HCT116 (cell line): ENCODE data around the gene NEK8.

Source experiments
- CTCF ChIP-seq, 3 experiments: fragments of 200-600 bp in 1 of 3; sonication (generic) in 1 of 3; IDR thresholded peaks in 2 of 3; conservative IDR thresholded peaks in 1 of 3; 2 replicates each; pipeline ENCODE4 v1.5.1; 2012 to 2017; ENCODE audit warnings: low read depth in 2 of 3, low read length in 2 of 3, antibody characterized with exemption in 1 of 3, borderline replicate concordance in 1 of 3, control low read depth in 1 of 3, mild to moderate bottlenecking in 1 of 3, mixed read lengths in 1 of 3, mixed run types in 1 of 3, moderate library complexity in 1 of 3; ENCODE audit not compliant: insufficient read depth in 1 of 3
- FOSL1 ChIP-seq: IDR thresholded peaks from 2 replicates; pipeline ENCODE4 v1.6.1; 2012; ENCODE audit warnings: low read depth
- JUND ChIP-seq: IDR thresholded peaks from 2 replicates; pipeline ENCODE4 v1.6.1; 2012
- POLR2A ChIP-seq: IDR thresholded peaks from 2 replicates; pipeline ENCODE4 v1.7.0; 2011; ENCODE audit warnings: borderline replicate concordance; ENCODE audit not compliant: insufficient read depth, insufficient read length; ENCODE audit errors: extremely low read depth
- RAD21 ChIP-seq: IDR thresholded peaks from 2 replicates; pipeline ENCODE4 v1.6.1; 2012; ENCODE audit warnings: low read depth, mild to moderate bottlenecking
- REST ChIP-seq: IDR thresholded peaks from 2 replicates; pipeline ENCODE4 v1.6.1; 2012; ENCODE audit warnings: low read depth
- TCF7L2 ChIP-seq: IDR thresholded peaks from 2 replicates; pipeline ENCODE4 v1.7.0; 2011; ENCODE audit warnings: borderline replicate concordance, inconsistent platforms; ENCODE audit not compliant: insufficient read depth, insufficient read length; ENCODE audit errors: extremely low read depth
- ZFX ChIP-seq: fragments of 450-650 bp; IDR thresholded peaks from 2 replicates; pipeline ENCODE4 v1.6.1; 2017
- TF ChIP-seq, protein P1 (sequence below): IDR thresholded peaks from 2 replicates; pipeline ENCODE4 v1.6.1; 2011; ENCODE audit warnings: mild to moderate bottlenecking, low read length, moderate library complexity; ENCODE audit not compliant: insufficient replicate concordance; ENCODE audit errors: extremely low read depth
- TF ChIP-seq, protein P2 (sequence below): IDR thresholded peaks from 2 replicates; pipeline ENCODE4 v1.6.1; 2012

DNA sequence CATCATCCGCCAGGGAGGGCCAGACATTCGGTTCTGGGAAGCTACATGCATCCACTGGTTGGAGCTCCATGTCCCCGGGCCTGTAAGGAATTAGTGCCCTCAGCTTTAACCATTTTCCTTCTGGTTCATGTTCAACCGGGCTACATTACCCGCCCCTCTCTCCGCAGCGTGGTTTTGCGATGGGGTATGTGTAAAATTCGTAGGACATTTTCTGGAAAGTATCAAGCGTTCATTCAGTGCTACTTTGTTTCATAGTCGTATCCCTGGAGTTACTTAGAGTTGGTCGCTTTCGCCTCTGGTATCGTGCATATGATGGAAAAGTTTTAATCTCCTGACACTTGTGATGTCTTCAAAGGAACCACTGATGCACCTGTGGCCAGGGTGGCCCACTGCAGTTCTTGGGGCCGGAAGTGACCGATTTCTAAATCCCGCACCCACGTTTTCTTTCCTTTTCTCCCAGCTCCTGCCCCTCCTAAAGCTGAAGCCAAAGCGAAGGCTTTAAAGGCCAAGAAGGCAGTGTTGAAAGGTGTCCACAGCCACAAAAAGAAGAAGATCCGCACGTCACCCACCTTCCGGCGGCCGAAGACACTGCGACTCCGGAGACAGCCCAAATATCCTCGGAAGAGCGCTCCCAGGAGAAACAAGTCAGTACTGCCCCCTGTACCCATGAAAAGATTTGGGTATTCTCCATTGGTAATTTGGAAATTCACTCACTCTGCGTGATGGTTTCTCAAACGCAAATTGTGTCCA lies 8.2 kb upstream of the NEK8 start:
- no peak for TF ChIP-seq REST
- TF ChIP-seq, protein P1, sequence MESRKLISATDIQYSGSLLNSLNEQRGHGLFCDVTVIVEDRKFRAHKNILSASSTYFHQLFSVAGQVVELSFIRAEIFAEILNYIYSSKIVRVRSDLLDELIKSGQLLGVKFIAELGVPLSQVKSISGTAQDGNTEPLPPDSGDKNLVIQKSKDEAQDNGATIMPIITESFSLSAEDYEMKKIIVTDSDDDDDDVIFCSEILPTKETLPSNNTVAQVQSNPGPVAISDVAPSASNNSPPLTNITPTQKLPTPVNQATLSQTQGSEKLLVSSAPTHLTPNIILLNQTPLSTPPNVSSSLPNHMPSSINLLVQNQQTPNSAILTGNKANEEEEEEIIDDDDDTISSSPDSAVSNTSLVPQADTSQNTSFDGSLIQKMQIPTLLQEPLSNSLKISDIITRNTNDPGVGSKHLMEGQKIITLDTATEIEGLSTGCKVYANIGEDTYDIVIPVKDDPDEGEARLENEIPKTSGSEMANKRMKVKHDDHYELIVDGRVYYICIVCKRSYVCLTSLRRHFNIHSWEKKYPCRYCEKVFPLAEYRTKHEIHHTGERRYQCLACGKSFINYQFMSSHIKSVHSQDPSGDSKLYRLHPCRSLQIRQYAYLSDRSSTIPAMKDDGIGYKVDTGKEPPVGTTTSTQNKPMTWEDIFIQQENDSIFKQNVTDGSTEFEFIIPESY: no peak
- TF ChIP-seq CTCF (IDR thresholded peaks at IDR 0.05 in 2 of 3, conservative IDR thresholded peaks at IDR 0.05 in 1 of 3; ENCODE audit: borderline replicate concordance in 1 of 3, insufficient read depth in 1 of 3, low read depth in 2 of 3, low read length in 2 of 3): peak in 1 of 3 experiments; percentile 6; a peak in 1 of 6 replicates
- TF ChIP-seq JUND: no peak
- no peak for TF ChIP-seq RAD21
- no peak for TF ChIP-seq FOSL1
- TF ChIP-seq, protein P2, sequence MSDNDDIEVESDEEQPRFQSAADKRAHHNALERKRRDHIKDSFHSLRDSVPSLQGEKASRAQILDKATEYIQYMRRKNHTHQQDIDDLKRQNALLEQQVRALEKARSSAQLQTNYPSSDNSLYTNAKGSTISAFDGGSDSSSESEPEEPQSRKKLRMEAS: no peak; the same call in 1 of the 2 replicates
- no peak for TF ChIP-seq TCF7L2
- TF ChIP-seq ZFX: peak; percentile 35; the same call in 1 of the 2 replicates
- no peak for TF ChIP-seq POLR2A
